ENCODE results near the gene GALNTL6.

DNA sequence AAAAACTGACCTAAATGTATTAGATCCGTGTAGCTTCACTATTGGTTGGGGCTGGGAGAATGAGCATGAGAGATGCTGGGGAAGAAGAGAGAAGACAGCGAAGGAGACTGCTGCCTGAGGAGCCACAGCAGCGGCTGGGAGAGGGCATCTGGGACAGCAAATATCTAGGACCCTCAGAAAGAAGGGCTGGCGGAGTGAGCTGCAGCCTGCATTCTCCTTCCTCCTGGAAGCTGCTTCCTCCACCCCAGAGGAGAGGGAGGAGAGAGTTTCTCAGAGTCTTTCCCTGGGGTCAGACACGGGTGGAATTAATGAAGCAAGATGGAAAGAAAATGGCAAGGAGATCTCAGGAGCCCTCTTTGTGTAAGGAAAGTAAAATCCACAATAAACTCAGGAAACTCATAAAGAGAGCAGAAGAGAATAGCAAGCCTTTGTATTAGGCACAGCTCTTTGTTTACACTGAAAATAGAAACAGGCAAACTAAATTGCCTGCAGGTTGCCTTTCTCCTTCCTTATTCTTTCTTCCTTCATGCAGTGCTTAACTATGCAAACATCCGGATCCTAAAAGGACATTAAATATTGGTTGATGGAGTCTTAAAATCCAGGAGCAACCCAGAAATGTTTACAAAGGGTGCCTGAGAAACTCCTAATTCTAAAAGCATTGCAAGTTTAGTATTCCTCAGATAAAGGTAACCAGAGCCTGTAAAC is 1225.1 kb downstream of the GALNTL6 start:
- TF ChIP-seq, protein P1, sequence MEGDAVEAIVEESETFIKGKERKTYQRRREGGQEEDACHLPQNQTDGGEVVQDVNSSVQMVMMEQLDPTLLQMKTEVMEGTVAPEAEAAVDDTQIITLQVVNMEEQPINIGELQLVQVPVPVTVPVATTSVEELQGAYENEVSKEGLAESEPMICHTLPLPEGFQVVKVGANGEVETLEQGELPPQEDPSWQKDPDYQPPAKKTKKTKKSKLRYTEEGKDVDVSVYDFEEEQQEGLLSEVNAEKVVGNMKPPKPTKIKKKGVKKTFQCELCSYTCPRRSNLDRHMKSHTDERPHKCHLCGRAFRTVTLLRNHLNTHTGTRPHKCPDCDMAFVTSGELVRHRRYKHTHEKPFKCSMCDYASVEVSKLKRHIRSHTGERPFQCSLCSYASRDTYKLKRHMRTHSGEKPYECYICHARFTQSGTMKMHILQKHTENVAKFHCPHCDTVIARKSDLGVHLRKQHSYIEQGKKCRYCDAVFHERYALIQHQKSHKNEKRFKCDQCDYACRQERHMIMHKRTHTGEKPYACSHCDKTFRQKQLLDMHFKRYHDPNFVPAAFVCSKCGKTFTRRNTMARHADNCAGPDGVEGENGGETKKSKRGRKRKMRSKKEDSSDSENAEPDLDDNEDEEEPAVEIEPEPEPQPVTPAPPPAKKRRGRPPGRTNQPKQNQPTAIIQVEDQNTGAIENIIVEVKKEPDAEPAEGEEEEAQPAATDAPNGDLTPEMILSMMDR (IDR thresholded peaks at IDR 0.05), result no peak
- no peak for TF ChIP-seq EZH2 (IDR thresholded peaks at IDR 0.05; ENCODE audit: borderline replicate concordance, insufficient read depth, low read depth, low read length, poor library complexity, severe bottlenecking)
